CD4-positive, alpha-beta T cell treated with Interleukin-17A for 4 hours (primary cell): ENCODE measurements around the gene PUM1.
"Not testable (repeated sequence)": the region's sequence is repeated elsewhere in the genome, so short reads cannot be mapped to it uniquely, and the experiment has no call there.

Experiments used
- DNase-seq: peaks from one replicate; pipeline ENCODE4 v3.0.0-alpha.2; 2020; ENCODE audit warnings: mixed read lengths

PUM1 gene

GRCh38 chr1:30991862-30992606 lies 73.5 kb downstream of the PUM1 start:
- DNase-seq = no peak

DNA sequence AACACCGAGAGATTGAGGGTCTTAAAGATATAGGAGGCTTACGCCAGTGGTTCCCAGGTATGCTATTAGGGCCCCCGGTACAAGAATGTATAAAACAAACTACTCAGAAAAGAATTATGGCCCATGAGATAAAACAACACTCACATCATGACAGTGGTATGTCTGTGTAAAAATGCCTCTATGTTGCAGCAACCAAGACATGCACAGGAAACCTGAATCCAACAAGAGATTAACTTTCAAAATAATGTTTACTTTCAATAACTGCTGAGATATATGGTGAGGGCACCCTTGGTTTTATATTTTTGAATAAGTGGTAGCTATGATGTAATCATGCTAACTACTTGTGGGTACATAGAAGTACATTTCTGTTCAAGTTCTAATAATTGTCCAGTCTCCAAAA lies 74.9 kb downstream of the PUM1 start:
- DNase-seq = no peak

GRCh38 chr1:30988045-30988444 lies 77.5 kb downstream of the PUM1 start:
- no peak for DNase-seq

DNA sequence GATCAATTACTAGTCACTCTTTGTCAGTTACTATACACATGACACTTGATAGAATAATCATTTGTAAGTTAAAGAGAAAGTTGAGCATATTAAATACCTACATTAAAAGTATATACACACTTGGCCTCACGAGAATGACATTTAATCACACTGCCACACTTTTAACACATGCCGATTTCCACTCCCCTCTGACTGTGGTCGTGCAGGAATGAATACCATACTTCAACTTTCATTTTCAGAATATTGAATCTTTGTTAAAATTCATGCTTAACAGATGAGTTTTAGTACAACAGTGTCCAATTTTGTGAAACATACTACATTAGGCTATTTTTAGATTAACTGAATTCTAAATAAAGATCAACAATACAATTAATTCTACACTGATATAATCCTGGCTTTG lies 78.8 kb downstream of the PUM1 start:
- no peak for DNase-seq

DNA sequence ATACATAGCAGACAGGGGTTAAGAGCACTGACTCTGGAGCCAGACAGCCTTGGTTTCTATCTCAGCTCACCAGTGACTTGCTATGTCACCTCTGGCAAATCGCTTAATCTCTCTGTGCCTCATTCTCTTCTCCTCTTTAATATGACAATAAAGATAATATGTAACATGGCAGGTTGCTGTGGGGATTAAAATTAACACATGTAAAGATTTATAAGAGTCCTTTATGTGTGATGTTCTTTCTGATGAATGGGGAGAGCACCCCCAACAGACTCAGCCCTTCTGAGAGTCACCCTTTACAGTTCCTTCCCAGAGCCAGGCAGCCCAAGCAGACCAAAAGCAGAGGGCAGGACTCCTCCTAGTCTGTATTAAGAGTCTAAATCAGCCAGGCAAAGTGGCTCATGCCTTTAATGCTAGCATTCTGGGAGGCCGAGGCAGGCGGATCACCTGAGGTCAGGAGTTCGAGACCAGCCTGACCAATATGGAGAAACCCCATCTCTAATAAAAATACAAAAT lies 80.5 kb downstream of the PUM1 start:
- DNase-seq = no peak

DNA sequence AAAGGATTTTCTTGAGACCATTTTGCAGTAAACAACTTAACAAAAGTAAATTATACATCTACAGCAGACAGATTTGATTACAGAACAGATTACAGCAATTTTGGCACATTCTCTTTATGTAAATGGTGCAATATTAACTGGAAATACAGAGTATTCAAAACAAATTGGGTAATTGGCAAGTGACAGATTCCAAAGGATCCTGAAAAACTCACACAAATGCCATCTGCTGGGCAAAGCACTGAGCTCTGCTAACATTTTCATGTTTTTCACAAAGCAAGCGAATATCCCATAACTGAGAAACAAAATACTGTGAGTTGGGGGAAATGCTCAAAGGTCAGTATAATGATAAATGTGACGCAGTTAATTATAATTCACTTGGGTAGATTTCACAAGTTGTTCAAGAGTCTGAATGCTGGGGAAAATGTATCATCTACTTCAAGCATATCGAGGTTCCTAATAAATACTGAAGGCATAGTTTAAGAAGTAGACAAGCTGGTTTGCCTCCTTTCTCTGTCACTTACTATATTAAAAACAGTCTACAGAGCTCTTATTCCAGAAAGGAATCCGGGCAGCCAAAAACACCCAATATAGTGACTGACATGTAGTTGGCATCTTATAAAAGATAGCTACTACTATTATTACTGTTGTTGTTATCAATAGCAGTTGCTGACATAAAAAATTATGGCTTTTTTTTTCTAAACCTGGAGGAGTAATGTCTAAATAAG lies 81.2 kb downstream of the PUM1 start:
- no peak for DNase-seq

GRCh38 chr1:30982937-30983336 lies 82.6 kb downstream of the PUM1 start:
- DNase-seq = no peak

GRCh38 chr1:30982431-30982830 lies 83.1 kb downstream of the PUM1 start:
- no peak for DNase-seq

GRCh38 chr1:30981172-30981571 lies 84.3 kb downstream of the PUM1 start:
- no peak for DNase-seq

GRCh38 chr1:30977511-30977910 lies 88.0 kb downstream of the PUM1 start:
- DNase-seq = no peak

DNA sequence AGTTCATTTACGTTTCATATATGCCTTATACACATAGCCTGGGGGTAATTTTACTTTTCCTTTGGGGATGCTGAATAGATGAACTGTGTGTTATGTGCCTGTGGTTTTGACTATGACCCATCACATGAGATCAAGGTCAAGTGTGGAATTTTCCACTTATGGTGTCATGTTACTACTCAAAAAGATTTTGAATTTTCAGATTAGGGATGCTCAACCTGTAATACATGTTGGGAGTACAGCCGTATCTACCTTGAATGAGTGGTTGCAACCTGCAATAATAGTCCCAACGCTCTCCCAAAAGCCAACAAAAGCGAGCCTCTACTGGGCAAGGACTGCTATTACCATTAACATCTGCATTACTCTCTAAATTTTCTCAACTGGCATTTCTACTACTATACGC lies 88.4 kb downstream of the PUM1 start:
- no peak for DNase-seq

- no peak for DNase-seq
These were observed 89.4 kb downstream of the PUM1 start for GRCh38 chr1:30976143-30976542.

DNA sequence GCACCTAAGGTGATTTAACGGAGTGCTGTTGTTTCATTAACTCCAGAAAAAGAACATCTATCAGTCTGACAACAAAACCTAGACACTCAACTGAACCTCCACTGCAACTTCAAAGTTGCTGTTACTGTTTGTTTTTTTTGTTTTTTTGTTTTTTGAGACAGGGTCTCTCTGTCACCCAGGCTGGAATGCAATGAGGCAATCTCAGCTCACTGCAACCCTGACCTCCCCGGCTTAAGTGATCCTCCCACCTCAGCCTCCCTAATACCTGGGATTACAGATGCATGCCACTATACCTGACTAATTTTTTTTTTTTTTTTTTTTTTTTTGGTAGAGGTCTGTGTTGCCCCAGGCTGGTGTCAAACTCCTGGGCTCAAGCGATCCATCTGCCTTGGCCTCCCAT lies 90.3 kb downstream of the PUM1 start:
- no peak for DNase-seq

GRCh38 chr1:30974536-30974935 lies 91.0 kb downstream of the PUM1 start:
- no peak for DNase-seq

DNA sequence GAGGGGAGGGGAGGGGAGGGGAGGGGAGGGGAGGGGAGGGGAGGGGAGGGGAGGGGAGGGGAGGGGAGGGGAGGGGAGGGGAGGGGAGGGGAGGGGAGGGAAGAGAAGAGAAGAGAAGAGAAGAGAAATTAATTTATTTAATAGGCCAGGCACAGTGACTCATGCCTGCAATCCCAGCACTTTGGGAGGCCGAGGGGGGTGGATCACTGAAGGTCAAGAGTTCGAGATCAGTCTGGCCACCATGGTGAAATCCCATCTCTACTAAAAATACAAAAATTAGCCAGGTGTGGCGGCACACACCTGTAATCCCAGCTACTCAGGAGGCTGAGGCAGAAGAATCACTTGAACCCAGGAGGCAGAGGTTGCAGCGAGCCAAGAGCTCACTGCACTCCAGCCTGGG lies 93.2 kb downstream of the PUM1 start:
- not testable (repeated sequence) for DNase-seq

DNA sequence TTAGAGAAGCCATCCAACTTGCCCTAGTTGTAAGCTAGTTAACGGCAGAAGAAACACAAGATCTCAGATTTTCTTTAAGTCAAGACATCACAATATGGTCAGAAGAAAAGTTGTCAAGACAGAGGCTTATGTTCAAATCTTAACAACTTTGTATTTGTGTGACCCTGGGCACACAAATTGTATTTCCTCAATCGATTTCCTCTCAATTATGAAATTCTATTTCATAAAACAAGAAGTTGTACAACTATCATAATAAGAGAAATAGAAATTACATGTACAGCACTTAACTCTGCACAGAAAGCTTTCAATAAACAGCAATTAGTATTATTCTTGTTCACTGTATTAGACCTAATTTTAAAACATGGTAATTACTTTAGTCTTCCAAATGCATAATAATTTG lies 94.0 kb downstream of the PUM1 start:
- no peak for DNase-seq

DNA sequence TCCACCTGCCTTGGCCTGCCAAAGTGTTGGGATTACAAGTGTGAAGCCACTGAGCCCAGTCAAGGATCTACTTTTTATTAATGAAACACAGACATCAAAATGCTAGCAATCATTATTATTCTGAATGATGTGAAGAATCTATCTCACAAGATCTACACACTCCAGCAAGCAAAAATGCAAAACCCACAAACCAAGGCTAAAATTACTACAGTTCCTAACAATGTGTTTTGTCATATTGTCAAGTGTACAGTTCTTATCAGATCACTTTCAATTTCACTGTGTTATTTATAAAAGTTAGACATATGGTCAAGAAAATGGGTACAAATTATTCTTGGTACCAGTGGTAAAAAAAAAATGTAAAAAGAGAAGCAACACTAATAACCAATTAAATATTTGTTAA lies 95.6 kb downstream of the PUM1 start:
- no peak for DNase-seq

GRCh38 chr1:30968220-30968971 lies 97.1 kb downstream of the PUM1 start:
- DNase-seq = no peak

DNA sequence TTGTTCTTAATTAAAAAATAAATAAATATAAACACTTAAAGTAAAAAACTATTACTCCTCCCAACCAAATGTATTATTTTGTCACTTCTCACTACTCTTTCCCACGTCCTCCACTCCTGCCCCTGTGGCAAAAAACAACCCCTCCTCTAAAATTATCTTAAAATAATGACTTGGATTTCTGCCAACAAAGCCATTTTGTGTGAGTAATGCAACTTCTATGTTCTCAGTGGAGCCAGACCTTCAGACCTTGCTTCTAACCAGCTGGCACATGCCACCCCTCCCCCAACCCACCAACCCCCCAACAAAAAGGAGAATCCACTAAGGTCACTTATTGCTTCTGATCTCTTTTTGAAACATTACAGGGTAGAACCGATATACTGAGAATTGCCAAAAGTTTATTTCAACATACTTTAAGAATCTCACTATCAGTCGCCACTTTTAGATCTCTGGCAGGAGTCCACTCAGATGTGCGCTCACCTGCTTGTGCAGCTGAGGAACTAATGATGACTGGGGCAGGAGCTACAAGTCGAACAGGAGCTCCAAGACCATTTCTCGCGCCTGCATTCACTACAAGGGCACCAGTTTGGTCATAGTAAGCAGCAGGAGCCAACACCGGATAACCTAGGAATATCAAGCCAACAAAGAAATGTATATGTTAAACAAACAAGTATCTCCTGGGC lies 98.7 kb downstream of the PUM1 start:
- DNase-seq = no peak

DNA sequence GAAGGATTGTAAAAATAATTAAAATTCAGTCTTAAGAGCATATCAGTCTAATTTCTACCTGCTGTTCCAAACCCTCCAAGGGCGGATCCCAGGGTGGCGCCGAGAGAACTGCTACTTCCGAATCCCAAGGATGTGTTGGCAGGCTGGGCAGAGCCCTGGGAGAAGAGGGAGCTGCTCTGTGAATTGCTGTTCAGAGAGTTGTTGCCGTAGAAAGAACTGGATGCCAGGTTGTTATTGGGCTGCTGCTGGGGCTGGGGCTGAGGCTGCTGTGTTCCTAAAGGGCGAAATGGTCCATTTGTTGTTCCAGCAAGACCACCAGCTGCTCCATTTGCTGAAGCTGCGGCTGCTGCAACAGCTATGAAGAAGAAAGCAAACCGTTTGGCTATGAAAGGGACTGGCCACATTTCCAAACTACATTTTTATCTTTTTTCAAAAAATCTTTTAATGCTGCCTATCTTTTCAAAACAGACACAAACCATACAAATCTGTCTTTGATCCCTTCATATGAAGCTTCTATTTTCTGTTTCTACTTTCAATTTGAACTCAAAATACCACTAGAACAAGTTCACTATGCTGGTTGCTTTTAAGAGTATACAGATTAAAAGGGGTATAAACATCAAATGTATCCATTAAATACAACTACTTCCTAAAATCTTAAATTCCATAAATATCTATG lies 99.5 kb downstream of the PUM1 start:
- no peak for DNase-seq

- no peak for DNase-seq
These were observed 100.8 kb downstream of the PUM1 start for GRCh38 chr1:30964706-30965105.
